GM21526 (cell line): Measurements from ENCODE around the gene DZIP1L.
"Not testable (repeated sequence)": the region's sequence is repeated elsewhere in the genome, so short reads cannot be mapped to it uniquely, and the experiment has no call there.

Experiments
- ATAC-seq: cut with Tn5 transposase; IDR thresholded peaks from one replicate; pipeline ENCODE4 v1.9.1; 2021; ENCODE audit warnings: moderate library complexity; ENCODE audit not compliant: unreplicated experiment, low FRiP score

The DZIP1L gene

GRCh38 chr3:138118612-138119422, 3.4 kb upstream of the DZIP1L start:
- ATAC-seq = peak; percentile 78

GRCh38 chr3:138114431-138114918, 933 bp downstream of the DZIP1L start:
- ATAC-seq = no peak

- ATAC-seq = no peak
These were observed 2.1 kb downstream of the DZIP1L start for GRCh38 chr3:138113326-138113725.

- ATAC-seq = no peak
These were observed 3.0 kb downstream of the DZIP1L start for GRCh38 chr3:138112362-138112761.

- no peak for ATAC-seq
These were observed 9.8 kb downstream of the DZIP1L start for GRCh38 chr3:138105598-138105997.

GRCh38 chr3:138103466-138103865, 11.9 kb downstream of the DZIP1L start:
- ATAC-seq = no peak

- not testable (repeated sequence) for ATAC-seq
These were observed 14.0 kb downstream of the DZIP1L start for GRCh38 chr3:138101351-138101940.

GRCh38 chr3:138099417-138099816, 16.0 kb downstream of the DZIP1L start:
- no peak for ATAC-seq

GRCh38 chr3:138097192-138098172, 17.9 kb downstream of the DZIP1L start:
- ATAC-seq = no peak

- no peak for ATAC-seq
These were observed 21.7 kb downstream of the DZIP1L start for GRCh38 chr3:138093721-138094120.

- no peak for ATAC-seq
These were observed 23.4 kb downstream of the DZIP1L start for GRCh38 chr3:138092023-138092422.

- ATAC-seq = no peak
These were observed 26.3 kb downstream of the DZIP1L start for GRCh38 chr3:138089091-138089490.

- ATAC-seq = not testable (repeated sequence)
These were observed 29.7 kb downstream of the DZIP1L start for GRCh38 chr3:138085745-138086144.

- ATAC-seq = no peak
These were observed 31.2 kb downstream of the DZIP1L start for GRCh38 chr3:138084196-138084595.

GRCh38 chr3:138082992-138083386, 32.4 kb downstream of the DZIP1L start:
- no peak for ATAC-seq

- no peak for ATAC-seq
These were observed 33.1 kb downstream of the DZIP1L start for GRCh38 chr3:138082085-138082991.

- no peak for ATAC-seq
These were observed 33.9 kb downstream of the DZIP1L start for GRCh38 chr3:138081371-138082084.

GRCh38 chr3:138079901-138080300, 35.5 kb downstream of the DZIP1L start:
- ATAC-seq = no peak

- ATAC-seq = no peak
These were observed 36.5 kb downstream of the DZIP1L start for GRCh38 chr3:138078901-138079344.
